Activated CD4-positive, CD25-positive, alpha-beta regulatory T cell treated with anti-CD3 and anti-CD28 coated beads, Interleukin-2, amount 50 U/mL, for 72 hours (primary cell): Measurements from ENCODE around the gene SIN3B.
"Not testable (repeated sequence)": the region's sequence is repeated elsewhere in the genome, so short reads cannot be mapped to it uniquely, and the experiment has no call there.

Experiments
- DNase-seq: peaks from one replicate; pipeline ENCODE4 v3.0.0; 2021

SIN3B gene

DNA sequence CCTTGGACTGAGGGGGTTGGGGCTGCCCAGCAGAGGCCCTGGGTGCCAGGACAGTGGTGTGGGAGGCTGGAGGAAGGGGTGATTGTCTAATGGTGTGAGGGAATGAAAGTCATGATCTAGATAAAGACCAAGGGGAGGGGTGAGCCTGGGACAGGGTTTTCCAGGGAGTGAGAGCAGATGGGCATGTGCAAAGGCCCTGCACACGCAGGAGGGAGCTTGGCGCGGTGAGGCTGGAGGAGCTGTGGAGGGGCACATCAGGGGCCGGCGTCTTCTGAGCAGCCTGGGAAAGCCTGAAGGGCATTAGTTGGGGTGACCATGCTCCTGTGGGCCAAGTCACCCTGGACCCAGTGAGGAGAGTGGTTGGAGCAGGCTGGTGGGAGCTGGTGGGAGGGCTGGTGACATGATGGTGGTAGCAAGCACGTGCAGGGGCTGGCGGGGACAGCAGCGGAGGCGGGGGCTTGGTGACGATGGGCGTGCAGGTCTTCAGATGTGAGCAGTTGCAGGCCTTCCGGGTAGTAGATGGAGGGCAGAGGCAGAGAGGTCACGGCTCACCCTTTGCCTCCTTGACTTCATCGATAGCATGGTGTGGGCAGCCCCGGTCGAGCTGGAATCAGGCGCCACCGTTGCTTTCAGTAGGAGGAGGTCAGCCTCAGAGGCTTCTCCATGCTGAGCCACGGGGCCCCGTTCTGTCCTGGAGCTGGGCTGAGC is 39.4 kb downstream of the SIN3B start:
- DNase-seq = no peak

DNA sequence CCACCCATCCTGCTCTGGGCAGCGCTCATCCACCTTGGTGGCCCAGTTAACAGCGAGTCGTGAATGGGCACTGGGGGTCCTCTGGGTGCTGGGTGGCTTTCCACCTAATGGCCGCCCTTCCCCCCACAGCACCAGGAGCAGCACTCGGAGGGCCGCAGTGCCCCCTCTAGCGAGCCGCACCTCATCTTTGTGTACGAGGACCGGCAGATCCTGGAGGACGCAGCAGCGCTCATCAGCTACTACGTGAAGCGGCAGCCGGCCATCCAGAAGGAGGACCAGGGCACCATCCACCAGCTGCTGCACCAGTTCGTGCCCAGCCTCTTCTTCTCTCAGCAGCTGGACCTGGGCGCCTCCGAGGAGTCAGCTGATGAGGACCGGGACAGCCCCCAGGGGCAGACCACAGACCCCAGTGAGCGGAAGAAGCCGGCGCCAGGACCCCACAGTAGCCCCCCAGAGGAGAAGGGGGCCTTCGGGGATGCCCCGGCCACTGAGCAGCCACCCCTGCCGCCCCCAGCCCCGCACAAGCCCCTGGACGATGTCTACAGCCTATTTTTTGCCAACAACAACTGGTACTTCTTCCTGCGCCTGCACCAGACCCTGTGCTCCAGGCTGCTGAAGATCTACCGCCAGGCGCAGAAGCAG is 40.3 kb downstream of the SIN3B start:
- DNase-seq = no peak

DNA sequence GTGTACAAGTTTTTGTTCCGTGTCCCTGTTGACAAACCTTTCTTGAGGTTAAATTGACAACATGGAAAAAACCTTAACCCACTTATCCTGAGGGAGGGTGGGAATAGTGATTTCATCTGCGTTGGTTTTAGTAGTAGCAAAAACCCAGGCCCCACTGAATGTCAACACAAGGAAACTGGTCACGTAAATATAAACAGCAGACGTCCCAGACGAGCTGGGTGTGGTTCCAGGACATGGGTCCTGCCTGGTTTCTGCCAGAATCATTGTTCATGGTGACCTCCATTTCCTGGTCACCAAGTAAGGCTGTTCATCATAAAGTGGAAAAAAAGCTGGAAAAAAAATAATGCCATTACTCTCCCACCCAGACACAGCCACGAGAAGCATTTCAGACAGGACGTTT is 42.7 kb downstream of the SIN3B start:
- no peak for DNase-seq

DNA sequence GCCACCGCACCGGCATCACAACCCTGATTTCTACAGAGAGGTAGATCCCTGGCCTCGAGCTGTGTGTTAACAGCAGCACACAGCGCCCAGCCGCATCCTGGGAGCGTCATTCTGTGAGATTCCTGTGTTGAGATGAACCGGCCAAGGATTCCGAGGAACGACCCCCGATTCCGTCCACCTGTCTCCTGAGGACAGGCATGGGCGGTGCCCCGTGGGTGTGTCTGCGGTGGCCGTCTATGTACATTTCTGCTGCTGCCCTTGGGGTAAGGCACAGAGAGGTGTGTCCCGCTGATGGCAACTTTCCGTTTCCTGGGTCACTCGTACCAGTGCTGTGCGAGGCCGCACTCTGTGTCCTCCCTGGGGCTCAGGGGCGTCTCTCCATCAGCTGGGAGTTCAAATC is 43.5 kb downstream of the SIN3B start:
- DNase-seq = no peak

DNA sequence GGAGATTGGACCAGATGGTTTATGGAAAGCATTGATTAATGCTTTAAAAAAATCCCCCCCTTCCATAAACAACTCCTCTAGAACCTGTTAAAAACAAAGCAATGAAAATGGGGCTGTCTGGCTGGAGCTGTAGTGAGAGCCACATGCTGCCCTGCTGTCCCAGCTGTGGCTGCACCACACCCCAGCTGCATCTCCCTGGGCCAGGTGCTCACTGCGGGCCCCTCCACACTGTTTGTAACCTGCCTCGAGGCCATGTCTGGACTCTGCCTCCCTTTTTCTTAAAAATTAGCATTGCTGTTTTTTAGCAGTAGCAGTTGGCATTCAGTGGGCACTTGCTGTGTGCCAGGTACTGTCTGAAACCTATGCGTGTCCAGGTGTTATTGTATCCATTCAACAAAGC is 44.4 kb downstream of the SIN3B start:
- DNase-seq = no peak

DNA sequence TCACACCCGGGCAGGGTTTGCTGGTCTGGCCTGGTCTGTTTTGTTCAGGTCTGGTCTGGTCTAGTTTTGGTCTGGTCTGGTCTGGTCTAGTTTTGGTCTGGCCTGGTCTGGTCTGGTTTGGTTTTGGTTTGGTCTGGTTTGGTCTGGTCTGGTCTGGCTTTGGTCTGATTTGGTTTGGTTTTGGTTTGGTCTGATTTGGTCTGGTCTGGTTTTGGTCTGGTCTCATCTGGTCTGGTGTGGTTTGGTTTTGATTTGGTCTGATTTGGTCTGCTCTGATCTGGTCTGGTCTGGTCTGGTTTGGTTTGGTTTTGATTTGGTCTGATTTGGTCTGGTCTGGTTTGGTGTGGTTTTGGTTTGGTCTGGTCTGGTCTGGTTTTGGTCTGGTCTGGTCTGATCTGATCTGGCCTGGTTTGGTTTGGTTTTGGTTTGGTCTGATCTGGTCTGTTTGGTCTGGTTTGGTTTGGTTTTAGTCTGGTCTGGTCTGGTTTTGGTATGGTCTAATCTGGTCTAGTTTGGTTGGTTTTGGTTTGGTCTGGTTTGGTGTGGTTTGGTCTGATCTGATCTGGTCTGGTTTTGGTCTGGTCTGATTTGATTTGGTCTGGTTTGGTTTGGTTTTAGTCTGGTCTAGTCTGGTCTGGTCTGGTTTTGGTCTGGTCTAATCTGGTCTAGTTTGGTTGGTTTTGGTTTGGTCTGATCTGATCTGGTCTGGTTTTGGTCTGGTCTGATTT is 45.2 kb downstream of the SIN3B start:
- DNase-seq = no peak

DNA sequence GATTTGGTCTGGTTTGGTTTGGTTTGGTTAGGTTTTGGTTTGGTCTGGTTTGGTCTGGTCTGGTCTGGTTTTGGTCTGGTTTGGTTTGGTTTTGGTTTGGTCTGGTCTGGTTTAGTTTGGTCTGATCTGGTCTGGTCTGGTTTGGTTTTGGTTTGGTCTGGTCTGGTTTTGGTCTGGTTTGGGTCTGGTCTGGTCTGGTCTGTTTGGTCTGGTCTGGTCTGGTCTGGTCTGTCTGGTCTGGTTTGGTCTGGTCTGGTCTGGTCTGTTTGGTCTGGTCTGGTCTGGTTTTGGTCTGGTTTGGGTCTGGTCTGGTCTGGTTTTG is 45.7 kb downstream of the SIN3B start:
- DNase-seq = not testable (repeated sequence)

DNA sequence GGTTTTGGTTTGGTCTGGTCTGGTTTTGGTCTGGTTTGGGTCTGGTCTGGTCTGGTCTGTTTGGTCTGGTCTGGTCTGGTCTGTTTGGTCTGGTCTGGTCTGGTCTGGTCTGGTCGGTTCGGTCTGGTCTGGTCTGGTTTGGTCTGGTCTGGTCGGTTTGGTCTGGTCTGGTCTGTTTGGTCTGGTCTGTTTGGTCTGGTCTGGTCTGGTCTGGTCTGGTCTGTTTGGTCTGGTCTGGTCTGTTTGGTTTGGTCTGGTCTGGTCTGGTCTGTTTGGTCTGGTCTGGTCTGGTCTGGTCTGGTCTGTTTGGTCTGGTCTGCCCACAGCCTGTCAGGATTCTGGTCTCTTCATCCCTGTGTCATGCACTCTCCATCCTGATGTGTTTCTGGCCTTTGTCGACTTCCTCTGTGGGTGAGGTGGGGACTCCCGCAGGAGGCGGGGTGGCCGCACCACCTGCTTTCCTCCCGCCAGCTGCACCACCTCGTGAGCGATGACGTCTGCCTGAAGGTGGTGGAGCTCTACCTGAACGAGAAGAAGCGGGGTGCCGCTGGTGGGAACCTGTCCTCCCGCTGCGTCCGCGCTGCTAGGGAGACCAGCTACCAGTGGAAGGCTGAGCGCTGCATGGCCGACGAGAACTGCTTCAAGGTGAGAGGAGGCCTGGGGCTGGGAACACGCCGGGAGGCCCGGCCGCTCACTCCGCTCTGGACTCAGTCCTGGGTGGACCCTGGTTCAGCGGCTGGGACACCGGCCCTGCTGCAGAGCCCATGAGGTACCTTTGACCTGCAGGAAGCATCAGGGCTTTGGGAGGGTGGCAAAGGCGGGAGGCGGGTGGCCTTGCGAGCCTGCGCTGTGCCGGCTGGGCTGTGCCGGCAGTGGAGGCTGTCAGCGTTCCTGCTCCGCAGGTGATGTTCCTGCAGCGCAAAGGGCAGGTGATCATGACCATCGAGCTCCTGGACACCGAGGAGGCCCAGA is 46.7 kb downstream of the SIN3B start:
- DNase-seq = no peak

DNA sequence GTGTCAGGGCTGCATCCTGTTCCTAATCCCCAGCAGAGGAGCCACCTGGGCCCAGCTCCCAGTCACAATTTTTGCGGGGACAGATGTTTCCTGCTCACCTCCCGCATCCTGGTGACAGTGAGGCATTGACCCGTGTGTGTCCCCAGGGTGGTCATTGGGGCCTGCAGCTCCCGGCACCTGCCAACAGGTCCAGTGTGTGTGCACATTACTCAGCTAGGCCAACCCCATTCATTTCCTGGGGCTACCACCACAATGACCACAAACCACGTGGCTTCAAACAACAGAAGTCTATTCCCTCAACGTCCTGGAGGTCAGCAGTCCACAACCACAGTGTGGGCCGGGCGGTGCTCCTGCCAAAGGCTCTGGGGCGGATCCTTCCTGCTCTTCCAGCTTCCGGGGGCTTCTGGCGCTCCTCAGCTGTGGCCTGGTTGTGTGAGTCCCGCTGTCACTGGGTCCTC is 47.7 kb downstream of the SIN3B start:
- DNase-seq = no peak

DNA sequence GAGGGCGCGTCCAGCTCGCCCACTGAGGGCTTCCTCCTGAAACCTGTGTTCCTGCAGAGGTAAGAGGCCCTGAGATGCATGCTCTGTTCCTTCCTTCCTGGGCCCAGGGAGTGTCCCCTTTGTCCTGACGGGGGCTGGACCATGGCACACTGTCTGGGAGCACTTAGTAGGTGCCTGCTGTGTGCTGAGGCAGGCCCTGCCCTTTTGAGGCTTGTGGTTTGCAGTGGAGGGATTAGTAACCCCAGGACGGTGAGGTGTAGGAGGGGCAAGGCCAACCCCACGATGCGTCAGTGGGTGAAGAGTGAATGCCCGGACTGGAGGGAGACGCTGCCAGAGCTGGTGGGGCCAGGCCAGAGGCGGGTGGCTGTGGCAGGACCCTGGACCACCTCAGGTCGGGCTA is 48.4 kb downstream of the SIN3B start:
- no peak for DNase-seq

DNA sequence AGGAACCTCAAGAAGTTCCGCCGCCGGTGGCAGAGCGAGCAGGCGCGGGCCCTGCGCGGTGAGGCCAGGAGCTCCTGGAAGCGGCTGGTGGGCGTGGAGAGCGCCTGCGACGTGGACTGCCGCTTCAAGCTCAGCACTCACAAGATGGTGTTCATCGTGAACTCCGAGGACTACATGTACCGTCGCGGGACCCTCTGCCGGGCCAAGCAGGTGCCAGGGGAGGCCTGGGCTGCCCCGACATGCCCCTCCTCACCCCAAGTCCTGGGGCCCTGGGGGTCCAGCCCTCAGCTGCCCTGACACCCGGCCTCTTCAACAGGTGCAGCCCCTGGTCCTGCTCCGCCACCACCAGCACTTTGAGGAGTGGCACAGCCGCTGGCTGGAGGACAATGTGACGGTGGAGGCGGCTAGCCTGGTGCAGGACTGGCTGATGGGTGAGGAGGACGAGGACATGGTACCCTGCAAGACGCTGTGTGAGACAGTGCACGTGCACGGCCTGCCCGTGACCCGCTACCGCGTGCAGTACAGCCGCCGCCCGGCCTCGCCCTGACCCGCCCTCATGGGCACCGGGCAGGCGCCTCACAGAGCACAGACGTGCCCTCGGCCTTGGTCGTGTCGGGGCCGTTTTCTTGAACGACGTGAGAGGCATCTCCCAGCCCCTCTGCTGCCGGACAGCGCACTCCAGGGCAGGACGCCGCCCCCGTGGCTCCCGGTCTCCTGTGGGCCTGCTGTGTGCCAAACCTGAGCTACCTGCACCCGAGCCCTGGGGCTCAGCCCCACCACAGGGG is 49.2 kb downstream of the SIN3B start:
- DNase-seq = no peak

DNA sequence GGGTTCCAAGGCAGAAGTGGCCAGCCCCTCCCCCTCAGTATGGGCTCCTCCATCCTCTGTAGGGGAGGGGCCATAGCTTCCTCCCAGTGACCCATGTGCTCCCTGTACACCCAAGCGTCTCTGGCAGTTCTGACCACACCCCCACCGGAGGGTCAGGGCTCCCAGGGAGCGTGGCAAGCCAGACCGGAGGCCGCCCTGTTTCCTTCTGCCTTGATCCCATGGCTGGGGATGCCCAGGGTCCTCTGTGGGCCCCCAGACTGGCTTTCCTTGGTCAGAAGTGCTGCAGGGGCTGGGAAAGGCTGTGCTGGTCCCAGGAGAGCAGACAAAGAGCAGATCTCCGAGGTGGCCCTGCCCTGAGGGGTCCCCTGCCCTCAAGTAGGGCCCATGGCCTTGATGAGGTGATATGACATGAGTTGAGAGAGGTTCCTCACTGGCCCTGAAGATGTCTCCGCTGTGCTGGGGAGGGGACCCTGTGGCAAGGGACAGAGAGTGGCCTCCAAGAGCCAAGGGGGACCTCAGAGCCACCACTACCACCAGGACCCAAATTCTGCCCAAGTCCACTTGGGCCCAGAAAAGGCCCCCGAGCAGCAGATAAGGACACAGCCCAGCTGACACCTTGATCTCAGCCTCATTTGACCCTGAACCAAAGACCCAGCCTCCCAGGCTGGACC is 51.8 kb downstream of the SIN3B start:
- DNase-seq = no peak

DNA sequence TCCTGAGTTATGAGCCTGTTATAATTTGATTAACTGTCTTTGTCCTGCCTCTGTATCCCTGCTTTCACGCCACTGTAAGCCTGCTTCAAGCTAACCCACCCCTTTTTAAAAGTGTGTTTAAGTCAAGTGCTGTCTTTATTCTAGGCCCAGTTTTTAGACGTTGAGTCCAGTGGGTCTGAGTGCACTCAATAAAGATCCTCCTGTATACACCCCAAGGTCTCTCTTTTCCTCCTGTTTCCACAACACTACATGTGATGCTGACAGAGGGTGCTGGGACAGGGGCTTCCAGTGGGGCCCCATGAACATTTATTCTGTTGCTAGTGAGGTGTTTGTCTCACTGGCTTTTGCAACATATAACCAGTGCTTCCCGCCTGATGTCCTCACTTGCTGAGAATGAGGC is 52.9 kb downstream of the SIN3B start:
- DNase-seq = no peak

DNA sequence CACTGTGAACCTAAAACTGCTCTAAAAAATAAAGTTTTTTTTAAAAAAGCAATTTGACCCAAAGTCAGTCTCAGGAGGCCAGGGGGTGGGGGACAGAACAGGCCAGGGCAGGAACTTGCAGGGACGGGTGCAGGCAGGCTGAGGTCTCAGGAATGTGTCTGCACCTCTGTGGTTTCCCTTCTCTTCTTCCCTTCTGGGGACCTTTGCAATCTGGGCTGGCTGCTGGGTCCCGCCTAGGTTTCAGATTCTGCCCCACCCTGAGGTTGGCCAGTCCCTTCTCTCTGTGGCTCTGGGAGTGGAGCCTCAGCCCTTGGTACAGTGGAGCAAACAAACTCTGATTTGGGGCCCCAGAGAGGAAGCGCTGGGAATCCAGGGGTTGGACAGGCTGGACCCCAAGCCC is 54.3 kb downstream of the SIN3B start:
- no peak for DNase-seq

DNA sequence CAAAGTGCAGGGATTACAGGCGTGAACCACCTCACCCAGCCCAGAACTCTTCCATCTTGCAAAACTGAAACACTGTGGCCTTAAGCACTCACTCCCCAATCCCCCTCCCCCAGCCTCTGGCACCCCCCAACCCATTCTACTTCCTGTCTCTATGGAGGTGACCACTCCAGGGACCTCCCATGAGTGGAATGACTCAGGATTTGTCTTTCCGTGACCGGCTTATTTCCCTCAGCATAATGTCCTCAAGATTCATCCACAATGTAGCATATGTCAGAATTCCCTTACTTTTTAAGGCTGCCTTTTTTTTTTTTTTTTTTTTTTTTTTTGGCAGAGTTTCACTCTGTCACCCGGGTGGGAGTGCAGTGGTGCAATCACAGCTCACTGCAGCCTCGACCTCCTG is 56.0 kb downstream of the SIN3B start:
- DNase-seq = no peak

DNA sequence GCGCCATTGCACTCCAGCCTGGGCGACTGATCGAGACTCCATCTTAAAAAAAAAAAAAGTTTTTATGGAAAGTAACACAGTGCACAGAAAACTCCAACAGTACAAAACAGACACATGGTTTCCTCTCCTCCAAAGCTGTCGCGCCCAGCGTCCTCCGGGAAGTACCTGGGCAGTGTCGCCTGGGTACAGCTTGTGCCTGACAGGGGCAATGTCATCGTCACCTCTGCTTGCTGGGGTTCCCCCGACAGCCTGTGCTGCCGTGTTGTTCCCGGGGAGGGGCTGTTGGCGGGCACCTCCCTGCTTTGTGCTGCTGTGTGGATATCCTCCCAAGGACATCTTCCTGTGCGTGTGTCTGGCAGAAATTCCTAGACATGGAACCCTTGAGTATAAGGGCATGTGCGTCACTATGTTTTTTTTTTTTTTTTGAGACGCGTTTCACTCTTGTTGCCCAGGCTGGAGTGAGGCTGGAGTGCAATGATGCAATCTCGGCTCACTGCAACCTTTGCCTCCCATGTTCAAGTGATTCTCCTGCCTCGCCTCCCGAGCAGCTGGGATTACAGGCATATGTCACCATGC is 57.2 kb downstream of the SIN3B start:
- no peak for DNase-seq

DNA sequence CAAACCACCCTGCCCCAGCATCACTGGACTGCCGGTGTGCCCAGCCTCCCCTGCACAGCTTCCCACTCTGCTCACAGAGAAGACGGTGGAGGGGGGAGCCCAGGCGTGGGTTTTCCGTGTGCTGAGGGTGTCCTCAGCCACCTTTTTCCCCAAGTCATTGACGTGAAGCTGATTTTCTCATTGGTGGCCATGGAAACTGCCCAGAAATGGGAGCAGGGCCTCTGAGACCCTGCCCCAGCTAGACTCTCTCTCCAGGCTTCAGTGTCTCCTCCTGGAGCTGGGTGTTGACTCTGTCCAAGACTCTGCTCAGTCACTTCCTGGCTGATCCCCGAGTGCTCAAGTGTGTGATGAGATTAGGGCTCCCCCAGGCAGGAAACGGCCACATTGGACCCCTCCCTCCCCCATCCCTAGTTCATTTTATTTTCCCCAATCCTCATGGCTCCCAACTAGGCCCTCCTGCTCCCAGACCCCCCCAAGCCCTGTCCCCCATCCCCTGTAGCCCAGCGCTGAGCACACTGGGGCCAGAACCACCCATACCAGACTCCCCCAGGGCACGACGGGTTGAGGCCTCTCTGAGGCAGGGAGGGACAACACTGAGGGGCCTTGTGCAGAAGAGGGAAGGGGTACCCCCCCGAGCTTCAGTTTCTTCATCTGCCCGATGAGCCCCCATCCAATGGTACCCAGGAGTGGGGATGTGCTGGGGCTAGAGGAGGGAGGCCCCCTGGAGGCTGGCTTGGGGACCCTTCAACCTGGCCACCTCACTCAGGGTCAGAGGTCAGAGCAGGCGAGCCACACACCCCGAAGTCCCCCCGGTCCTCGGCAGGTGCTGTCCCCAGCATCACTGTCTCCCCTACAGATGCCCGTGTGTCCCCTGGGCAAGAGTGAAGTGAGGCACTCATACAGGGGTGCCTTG is 58.4 kb downstream of the SIN3B start:
- no peak for DNase-seq

DNA sequence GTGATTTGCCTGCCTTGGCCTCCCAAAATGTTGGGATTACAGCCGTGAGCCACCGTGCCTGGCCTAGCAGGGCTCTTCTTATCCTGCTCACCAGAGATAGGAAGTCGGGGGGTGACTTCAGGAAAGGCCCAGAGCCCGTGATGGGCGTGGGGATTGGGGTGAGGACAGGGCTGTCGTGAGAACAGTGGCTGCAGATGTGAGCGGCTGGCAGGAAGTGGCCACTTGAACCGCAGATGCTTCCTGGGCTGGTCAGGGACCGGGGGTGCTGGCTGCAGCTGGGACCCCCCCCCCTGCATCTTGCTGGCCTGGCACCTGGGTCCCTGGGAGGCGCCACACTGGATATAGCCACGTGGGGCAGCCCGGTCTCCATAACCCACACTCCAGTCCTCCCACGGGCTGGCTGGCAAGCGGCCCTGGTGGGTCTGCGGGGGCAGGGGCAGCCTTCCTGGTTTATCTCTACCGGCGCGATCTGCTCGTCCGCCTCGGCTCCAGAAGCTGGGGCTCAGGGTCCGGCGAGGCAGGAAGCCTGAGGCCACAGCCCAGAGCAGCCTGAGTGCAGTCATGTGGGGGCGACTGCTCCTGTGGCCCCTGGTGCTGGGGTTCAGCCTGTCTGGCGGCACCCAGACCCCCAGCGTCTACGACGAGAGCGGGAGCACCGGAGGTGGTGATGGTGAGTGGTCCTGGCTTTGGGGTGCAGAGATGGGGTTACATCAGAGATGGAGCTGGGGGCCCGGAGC is 59.6 kb downstream of the SIN3B start, which contains the start of gene F2RL3:
Gene F2RL3, plus strand, starts transcription at position 371 of the 737 bp plus-strand sequence. Its CDS starts 191 bp downstream, at position 562.
- DNase-seq = no peak

DNA sequence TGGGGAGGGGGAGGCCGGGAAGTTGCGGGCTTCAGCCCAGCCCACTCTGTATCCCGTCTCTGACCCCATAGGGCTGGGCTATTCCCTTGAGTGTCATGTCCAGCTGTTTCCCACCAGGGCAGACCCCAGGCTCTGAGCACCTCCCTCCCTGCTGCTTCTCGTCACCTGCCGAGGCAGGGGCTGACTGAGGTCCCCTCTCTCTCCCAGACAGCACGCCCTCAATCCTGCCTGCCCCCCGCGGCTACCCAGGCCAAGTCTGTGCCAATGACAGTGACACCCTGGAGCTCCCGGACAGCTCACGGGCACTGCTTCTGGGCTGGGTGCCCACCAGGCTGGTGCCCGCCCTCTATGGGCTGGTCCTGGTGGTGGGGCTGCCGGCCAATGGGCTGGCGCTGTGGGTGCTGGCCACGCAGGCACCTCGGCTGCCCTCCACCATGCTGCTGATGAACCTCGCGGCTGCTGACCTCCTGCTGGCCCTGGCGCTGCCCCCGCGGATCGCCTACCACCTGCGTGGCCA is 60.2 kb downstream of the SIN3B start:
- DNase-seq = no peak
